Esophagus squamous epithelium (tissue), 4 donors: ENCODE measurements around the gene TMEM108.

Experiments
- CTCF ChIP-seq, 6 experiments: fragments of 450-650 bp in 4 of 6; fragments of 200-600 bp in 2 of 6; sonication (generic) in 2 of 6; IDR thresholded peaks; one replicate each; pipeline ENCODE4 v1.5.1; 2016 to 2019; ENCODE audit warnings: antibody characterized with exemption in 6 of 6, mild to moderate bottlenecking in 4 of 6, moderate library complexity in 4 of 6
- POLR2A ChIP-seq, 4 donors: fragments of 450-650 bp; IDR thresholded peaks; one replicate each; pipeline ENCODE4 v1.6.1; 2017; ENCODE audit warnings: antibody characterized with exemption in 4 of 4, mild to moderate bottlenecking in 4 of 4, moderate library complexity in 3 of 4

- TF ChIP-seq POLR2A (IDR thresholded peaks at IDR 0.05) (no peak), CTCF (IDR thresholded peaks at IDR 0.05) (no peak)
These were observed 323.2 kb downstream of the TMEM108 start for GRCh38 chr3:133361435-133361834.
